Chondrocyte (in vitro differentiated cells): ENCODE data around the gene ITIH4. TPM values are rescaled to one million over a fixed set of nuclear protein-coding genes. Genes with fewer than 3 reads are reported as not detected.

Experiments used
- DNase-seq: peaks from one replicate; pipeline ENCODE4 v3.0.0; 2021; ENCODE audit warnings: mixed read lengths, low spot score
- H3K27ac Mint-ChIP-seq: one replicate; pipeline ENCODE4 v1.8.0; 2021; ENCODE audit warnings: mild to moderate bottlenecking, moderate library complexity, mixed read lengths; ENCODE audit not compliant: unreplicated experiment
- H3K27me3 Mint-ChIP-seq: 2 replicates; pipeline ENCODE4 v1.8.0; 2021; ENCODE audit warnings: low read depth, mixed read lengths
- H3K36me3 Mint-ChIP-seq: 2 replicates; pipeline ENCODE4 v1.8.0; 2021; ENCODE audit warnings: low read depth, mixed read lengths
- H3K4me1 Mint-ChIP-seq: 2 replicates; pipeline ENCODE4 v1.8.0; 2021; ENCODE audit warnings: low read depth, mild to moderate bottlenecking, mixed read lengths
- H3K4me3 Mint-ChIP-seq: one replicate; pipeline ENCODE4 v1.8.0; 2021; ENCODE audit warnings: mild to moderate bottlenecking, moderate library complexity, mixed read lengths; ENCODE audit not compliant: unreplicated experiment
- H3K9me3 Mint-ChIP-seq: 2 replicates; pipeline ENCODE4 v1.8.0; 2021; ENCODE audit warnings: low read depth, mixed read lengths
- total RNA-seq: library from RNA; stranded (reverse); gene quantifications from 3 replicates; pipeline ENCODE4 v1.2.1, GENCODE V29; 2021
- TF ChIP-seq, protein P1 (sequence below): fragments of 200-600 bp; sonication (generic); IDR thresholded peaks from 2 replicates; pipeline ENCODE4 v1.5.0; 2021; ENCODE audit warnings: antibody characterized with exemption, mild to moderate bottlenecking, moderate library complexity

ITIH4 gene
- total RNA-seq, 1 donor from 2014 or later = 5.2 TPM

DNA sequence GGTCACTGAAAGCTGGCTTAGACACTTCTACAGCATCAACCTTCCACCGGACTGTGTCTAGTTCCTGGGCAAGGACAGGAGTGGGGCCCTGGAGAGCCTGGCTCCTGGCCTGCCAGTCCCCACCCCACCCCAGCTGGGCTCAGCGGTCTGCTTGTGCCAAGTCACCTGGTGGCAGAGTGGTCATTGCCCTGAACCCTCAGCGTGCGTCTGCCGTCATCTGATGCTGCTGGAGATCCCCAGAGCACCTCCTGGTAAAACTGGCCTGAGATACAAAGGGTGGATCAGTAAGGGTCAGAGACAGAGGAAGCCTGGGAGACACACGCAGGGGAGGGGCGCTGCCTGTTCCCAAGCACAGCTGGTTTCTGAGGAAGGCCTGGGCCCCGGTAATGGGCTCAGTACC lies 16.7 kb downstream of the ITIH4 start:
- Mint-ChIP-seq H3K36me3 (no peaks in the 10 kb centered on the region), H3K27me3 (no peaks in the 10 kb centered on the region), H3K9me3 (no peaks in the 10 kb centered on the region), H3K4me1 (no peaks in the 10 kb centered on the region), H3K27ac (no peak overlapping the region), H3K4me3 (no peak overlapping the region)
- no peak for DNase-seq
- TF ChIP-seq, protein P1, sequence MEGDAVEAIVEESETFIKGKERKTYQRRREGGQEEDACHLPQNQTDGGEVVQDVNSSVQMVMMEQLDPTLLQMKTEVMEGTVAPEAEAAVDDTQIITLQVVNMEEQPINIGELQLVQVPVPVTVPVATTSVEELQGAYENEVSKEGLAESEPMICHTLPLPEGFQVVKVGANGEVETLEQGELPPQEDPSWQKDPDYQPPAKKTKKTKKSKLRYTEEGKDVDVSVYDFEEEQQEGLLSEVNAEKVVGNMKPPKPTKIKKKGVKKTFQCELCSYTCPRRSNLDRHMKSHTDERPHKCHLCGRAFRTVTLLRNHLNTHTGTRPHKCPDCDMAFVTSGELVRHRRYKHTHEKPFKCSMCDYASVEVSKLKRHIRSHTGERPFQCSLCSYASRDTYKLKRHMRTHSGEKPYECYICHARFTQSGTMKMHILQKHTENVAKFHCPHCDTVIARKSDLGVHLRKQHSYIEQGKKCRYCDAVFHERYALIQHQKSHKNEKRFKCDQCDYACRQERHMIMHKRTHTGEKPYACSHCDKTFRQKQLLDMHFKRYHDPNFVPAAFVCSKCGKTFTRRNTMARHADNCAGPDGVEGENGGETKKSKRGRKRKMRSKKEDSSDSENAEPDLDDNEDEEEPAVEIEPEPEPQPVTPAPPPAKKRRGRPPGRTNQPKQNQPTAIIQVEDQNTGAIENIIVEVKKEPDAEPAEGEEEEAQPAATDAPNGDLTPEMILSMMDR = no peak

DNA sequence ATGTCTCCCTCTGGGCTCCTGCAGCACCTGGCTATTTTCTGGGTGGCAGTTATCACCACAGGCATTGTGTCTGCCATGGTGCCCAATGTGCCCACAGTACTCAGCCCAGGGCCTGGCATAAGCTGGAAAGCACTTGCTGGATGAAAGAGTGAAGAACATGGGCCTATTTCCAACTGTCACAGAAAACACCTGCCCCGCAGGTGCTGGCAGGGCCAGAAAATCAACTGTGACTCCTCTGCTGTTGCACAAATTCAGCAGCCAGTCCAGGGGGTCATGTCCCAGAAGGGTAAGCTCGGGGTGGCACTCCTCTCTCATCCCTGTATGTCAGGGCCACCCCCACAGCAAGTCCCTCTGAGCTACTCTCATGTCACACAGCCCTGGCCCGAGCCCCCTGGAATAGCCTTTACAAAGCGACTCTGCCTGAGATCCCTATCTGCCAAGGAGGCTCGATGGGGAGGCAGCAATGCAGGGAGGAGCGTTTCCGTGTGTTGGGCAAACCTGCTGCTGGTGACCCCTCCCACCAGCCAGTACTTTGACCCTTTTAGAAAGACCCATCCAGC lies 18.9 kb downstream of the ITIH4 start:
- peaks cover 2% of the 10 kb centered on the region for H3K36me3 Mint-ChIP-seq
- H3K4me3 Mint-ChIP-seq = no peak overlapping the region
- H3K27me3 Mint-ChIP-seq = no peaks in the 10 kb centered on the region
- H3K27ac Mint-ChIP-seq = no peak overlapping the region
- no peaks in the 10 kb centered on the region for H3K9me3 Mint-ChIP-seq
- DNase-seq = no peak
- no peaks in the 10 kb centered on the region for H3K4me1 Mint-ChIP-seq
- TF ChIP-seq, protein P1 = no peak

DNA sequence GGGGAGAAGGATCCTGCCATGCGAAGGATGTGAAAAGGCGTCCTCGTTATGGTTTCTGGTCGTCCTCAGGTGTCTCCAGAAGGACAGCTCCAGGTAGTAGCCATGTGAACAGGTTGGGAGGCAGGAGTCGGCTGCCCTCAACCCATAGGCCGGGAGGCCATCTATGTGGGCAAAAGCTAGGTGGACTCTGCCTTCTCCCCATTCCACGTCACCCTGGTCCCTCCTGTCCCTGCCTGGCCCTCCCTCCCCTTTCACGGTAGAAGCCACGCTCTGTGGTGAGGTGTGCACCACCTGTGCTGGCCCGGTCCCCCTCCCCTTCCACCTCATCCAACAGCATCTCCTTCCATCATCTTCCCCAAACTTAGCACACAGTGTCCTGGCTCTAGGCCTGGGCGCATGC lies 19.5 kb downstream of the ITIH4 start:
- Mint-ChIP-seq H3K36me3 (peaks cover 2% of the 10 kb centered on the region), H3K9me3 (no peaks in the 10 kb centered on the region), H3K4me1 (no peaks in the 10 kb centered on the region), H3K27ac (no peak overlapping the region), H3K27me3 (no peaks in the 10 kb centered on the region), H3K4me3 (no peak overlapping the region)
- DNase-seq = no peak
- TF ChIP-seq, protein P1 = no peak

DNA sequence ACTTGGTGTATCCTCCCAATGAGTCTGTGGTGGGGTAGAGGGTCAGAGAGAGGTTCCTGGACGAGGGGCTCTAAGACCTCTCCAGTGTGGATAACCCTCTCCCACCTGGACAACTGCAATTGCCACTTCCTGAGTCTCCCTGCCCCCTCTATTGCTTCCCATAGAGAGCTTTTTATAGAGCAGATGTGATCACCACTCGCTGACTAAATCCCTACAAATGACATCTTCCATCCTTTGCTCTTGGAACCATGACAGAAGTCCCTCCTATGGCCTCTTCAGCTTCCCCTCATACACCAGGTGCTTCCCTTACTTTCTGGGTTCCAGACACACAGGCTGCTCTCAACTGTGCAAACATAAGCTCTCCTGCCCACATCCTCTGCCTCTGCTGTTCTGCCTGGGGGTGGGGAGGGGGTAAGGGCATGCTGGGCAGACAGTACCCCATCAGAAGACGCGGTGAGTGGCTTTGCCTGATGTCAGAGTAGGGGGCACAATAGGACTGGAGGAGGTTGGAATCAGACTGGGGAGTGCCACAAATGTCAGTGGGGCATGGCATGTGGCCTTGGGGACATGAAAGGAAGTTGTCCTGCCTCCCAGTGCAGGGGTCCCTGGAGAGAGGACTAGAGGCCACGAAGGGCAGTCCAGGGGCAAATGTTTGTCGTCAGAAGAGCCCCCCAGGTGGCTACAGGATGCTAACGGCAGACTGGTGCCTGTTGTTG lies 20.7 kb downstream of the ITIH4 start:
- Mint-ChIP-seq H3K27ac (no peak overlapping the region), H3K4me3 (no peak overlapping the region), H3K9me3 (no peaks in the 10 kb centered on the region), H3K4me1 (no peaks in the 10 kb centered on the region), H3K36me3 (peaks cover 2% of the 10 kb centered on the region), H3K27me3 (no peaks in the 10 kb centered on the region)
- TF ChIP-seq, protein P1 = no peak
- DNase-seq = no peak

DNA sequence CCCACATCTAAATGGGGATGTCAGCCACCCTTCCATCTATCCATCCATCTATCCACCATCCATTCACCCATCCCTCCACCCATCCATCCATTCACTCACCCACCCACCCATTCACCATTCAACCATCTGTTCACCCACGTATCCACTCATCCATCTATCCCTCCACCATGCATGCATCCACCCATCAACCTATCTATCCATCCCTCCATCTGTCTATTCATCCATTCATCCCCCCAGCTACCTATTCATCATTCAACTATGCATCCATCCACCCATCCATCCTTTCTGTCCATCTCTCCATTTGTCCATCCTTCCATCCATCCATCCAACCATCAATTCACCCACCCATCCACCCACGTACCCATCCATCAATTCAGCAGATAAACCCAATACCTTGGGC lies 21.3 kb downstream of the ITIH4 start:
- no peaks in the 10 kb centered on the region for H3K4me1 Mint-ChIP-seq
- TF ChIP-seq, protein P1 = no peak
- H3K36me3 Mint-ChIP-seq = peaks cover 2% of the 10 kb centered on the region
- H3K9me3 Mint-ChIP-seq = no peaks in the 10 kb centered on the region
- H3K27me3 Mint-ChIP-seq = no peaks in the 10 kb centered on the region
- DNase-seq = no peak
- no peak overlapping the region for H3K27ac Mint-ChIP-seq
- H3K4me3 Mint-ChIP-seq = no peak overlapping the region
